Measurements from ENCODE around the gene EOGT.

Gene EOGT

GRCh38 chr3:68935778-68936177 is 77.7 kb downstream of the EOGT start:
- no peaks in the 10 kb centered on the region for H3K4me1 ChIP-seq (ENCODE audit: low read length)
- no peak for TF ChIP-seq EZH2 (optimal IDR thresholded peaks at IDR 0.05; ENCODE audit: low read depth, low read length)
- no peak for TF ChIP-seq EZH2phosphoT487 (IDR thresholded peaks at IDR 0.05; ENCODE audit: low read length)
- TF ChIP-seq CTCF (IDR thresholded peaks at IDR 0.05; ENCODE audit: low read length) = no peak
- no peak overlapping the region for H3K9ac ChIP-seq (ENCODE audit: low read length)
- H3K4me3 ChIP-seq (ENCODE audit: low read length) = no peak overlapping the region
- no peak for DNase-seq
- H3K36me3 ChIP-seq (replicated peaks; ENCODE audit: insufficient read depth, low read length) = no peaks in the 10 kb centered on the region
- no peaks in the 10 kb centered on the region for H3K27me3 ChIP-seq (replicated peaks; ENCODE audit: insufficient read depth, low read length)
- H3K9me2 ChIP-seq (replicated peaks; ENCODE audit: insufficient read depth, low read length) = no peaks in the 10 kb centered on the region
- H4K20me1 ChIP-seq (ENCODE audit: insufficient read depth, low read length) = no peaks in the 10 kb centered on the region
- H3F3A ChIP-seq (ENCODE audit: insufficient read depth, low read length) = no peaks in the 10 kb centered on the region
- H3K9me3 ChIP-seq (replicated peaks; ENCODE audit: insufficient read depth, low read length) = no peaks in the 10 kb centered on the region
- H3K79me2 ChIP-seq (ENCODE audit: low read length) = no peaks in the 10 kb centered on the region
- no peak overlapping the region for H2AFZ ChIP-seq (ENCODE audit: low read length)
- no peak overlapping the region for H3K4me2 ChIP-seq (ENCODE audit: low read depth, low read length)
- no peak overlapping the region for H3K27ac ChIP-seq (ENCODE audit: low read length)

GRCh38 chr3:68931406-68932149 is 81.9 kb downstream of the EOGT start:
- H3K27me3 ChIP-seq (replicated peaks; ENCODE audit: insufficient read depth, low read length) = no peaks in the 10 kb centered on the region
- H4K20me1 ChIP-seq (ENCODE audit: insufficient read depth, low read length) = no peaks in the 10 kb centered on the region
- DNase-seq = no peak
- H2AFZ ChIP-seq (ENCODE audit: low read length) = no peak overlapping the region
- H3K4me1 ChIP-seq (ENCODE audit: low read length) = no peaks in the 10 kb centered on the region
- peak overlapping the region; percentile 60; the same call in 1 of the 2 replicates for H3K4me2 ChIP-seq (ENCODE audit: low read depth, low read length)
- H3K79me2 ChIP-seq (ENCODE audit: low read length) = no peaks in the 10 kb centered on the region
- no peak overlapping the region for H3K4me3 ChIP-seq (ENCODE audit: low read length)
- no peaks in the 10 kb centered on the region for H3F3A ChIP-seq (ENCODE audit: insufficient read depth, low read length)
- H3K27ac ChIP-seq (ENCODE audit: low read length) = no peak overlapping the region
- H3K9me3 ChIP-seq (replicated peaks; ENCODE audit: insufficient read depth, low read length) = no peaks in the 10 kb centered on the region
- no peak for TF ChIP-seq EZH2 (optimal IDR thresholded peaks at IDR 0.05; ENCODE audit: low read depth, low read length)
- H3K9ac ChIP-seq (ENCODE audit: low read length) = no peak overlapping the region
- no peaks in the 10 kb centered on the region for H3K9me2 ChIP-seq (replicated peaks; ENCODE audit: insufficient read depth, low read length)
- H3K36me3 ChIP-seq (replicated peaks; ENCODE audit: insufficient read depth, low read length) = no peaks in the 10 kb centered on the region

Measured in MM.1S (cell line).